HEK293T (cell line): ENCODE data around the gene VSTM2B.

ENCODE experiments used
- BHLHE40 ChIP-seq: fragments of 450-650 bp; IDR thresholded peaks from 2 replicates; pipeline ENCODE4 v1.6.1; 2016; ENCODE audit warnings: mild to moderate bottlenecking, moderate library complexity, borderline replicate concordance
- CTBP1 ChIP-seq: fragments of 450-650 bp; IDR thresholded peaks from 2 replicates; pipeline ENCODE4 v1.6.1; 2016; ENCODE audit warnings: borderline replicate concordance
- FOXA1 ChIP-seq: fragments of 450-650 bp; IDR thresholded peaks from 2 replicates; pipeline ENCODE4 v1.6.1; 2016; ENCODE audit warnings: mild to moderate bottlenecking
- FOXM1 ChIP-seq: fragments of 450-650 bp; IDR thresholded peaks from 2 replicates; pipeline ENCODE4 v1.6.1; 2017; ENCODE audit warnings: mild to moderate bottlenecking, borderline replicate concordance
- HDGF ChIP-seq: fragments of 450-650 bp; IDR thresholded peaks from 2 replicates; pipeline ENCODE4 v1.6.1; 2017; ENCODE audit warnings: antibody characterized with exemption, borderline replicate concordance
- SP1 ChIP-seq: fragments of 450-650 bp; IDR thresholded peaks from 2 replicates; pipeline ENCODE4 v1.6.1; 2017
- SUZ12 ChIP-seq: fragments of 450-650 bp; IDR thresholded peaks from 2 replicates; pipeline ENCODE4 v1.6.1; 2016; ENCODE audit warnings: mild to moderate bottlenecking
- TARDBP ChIP-seq: fragments of 450-650 bp; IDR thresholded peaks from 2 replicates; pipeline ENCODE4 v1.6.1; 2016

DNA sequence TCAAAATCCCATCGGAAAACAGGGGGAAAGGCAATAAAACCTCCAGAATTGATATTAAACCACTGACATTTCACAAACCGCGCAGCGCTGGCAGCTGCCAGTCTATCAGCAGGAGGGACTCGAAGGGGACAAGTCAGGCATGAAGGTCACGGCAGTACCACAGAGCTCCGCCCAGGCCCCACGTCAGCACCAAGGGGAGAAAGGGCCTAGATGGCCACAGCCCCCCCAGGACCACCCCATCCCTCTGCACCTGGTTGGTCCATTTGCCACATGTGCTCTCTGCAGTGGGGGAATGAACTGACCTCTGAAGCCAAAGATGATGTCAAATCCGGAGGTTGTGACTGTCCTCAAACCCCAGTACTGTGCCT is 9.5 kb upstream of the VSTM2B start:
- TF ChIP-seq CTBP1 = no peak
- no peak for TF ChIP-seq FOXM1
- TF ChIP-seq FOXA1 = no peak
- no peak for TF ChIP-seq SUZ12
- no peak for TF ChIP-seq TARDBP
- no peak for TF ChIP-seq HDGF
- TF ChIP-seq BHLHE40 = no peak
- TF ChIP-seq SP1 = no peak
